ENCODE measurements around the gene RPL13. TPM values are rescaled to one million over a fixed set of nuclear protein-coding genes. Genes with fewer than 3 reads are reported as not detected.
A peak's percentile ranks its signal among the peaks of the same experiment; 100 is the strongest.

Gene RPL13
- polyA plus RNA-seq, 3 donors: 1,251 to 2,437 (median 1,329) TPM

DNA sequence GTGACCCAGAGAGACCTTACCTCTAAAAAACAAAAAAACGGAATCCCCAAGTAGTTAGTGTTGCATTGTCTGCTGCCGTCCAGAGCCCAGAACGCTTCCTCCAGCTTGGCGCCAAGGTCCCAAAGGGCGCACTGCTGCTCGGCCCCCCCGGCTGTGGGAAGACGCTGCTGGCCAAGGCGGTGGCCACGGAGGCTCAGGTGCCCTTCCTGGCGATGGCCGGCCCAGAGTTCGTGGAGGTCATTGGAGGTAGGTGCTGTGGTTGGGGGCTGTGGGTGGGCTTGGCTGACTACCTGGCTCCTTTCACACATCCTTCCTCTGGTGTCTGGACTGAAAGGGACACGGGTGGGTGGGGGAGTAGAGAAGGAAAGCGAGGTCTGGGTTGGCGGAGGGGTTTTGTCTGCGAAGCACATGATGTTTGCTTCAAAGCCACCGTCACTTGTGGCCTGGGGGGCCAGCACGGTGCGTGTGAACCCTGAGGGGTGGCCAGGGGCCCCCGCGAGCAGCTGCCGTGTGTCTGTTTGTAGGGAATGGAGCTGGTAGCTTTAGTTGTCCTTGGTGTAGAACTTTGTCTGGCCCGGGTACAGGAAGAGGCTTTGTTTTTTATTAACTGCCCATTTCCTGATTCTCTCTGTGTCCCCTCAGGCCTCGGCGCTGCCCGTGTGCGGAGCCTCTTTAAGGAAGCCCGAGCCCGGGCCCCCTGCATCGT is 28.5 kb upstream of the RPL13 start:
- no peaks in the 10 kb centered on the region for H3K79me2 ChIP-seq (ENCODE audit: insufficient read depth, low read length)
- WGBS (ENCODE audit: insufficient coverage): 96% methylated on average over 26 of the region's 31 CpGs
- no peak for DNase-seq
- H3K9me3 Mint-ChIP-seq: no peaks in the 10 kb centered on the region
- H3K36me3 ChIP-seq (replicated peaks in 1 of 2; ENCODE audit: control insufficient read depth in 1 of 2, insufficient read depth in 2 of 2, low read length in 2 of 2): peaks cover 54 to 80% of the 10 kb centered on the region in 2 donors
- no peak overlapping the region for H3K4me2 ChIP-seq (replicated peaks; ENCODE audit: extremely low read depth, low read length, poor library complexity, severe bottlenecking)
- H3K9me3 ChIP-seq (replicated peaks in 1 of 2; ENCODE audit: control insufficient read depth in 1 of 2, insufficient read depth in 1 of 2, low read length in 2 of 2): no peaks in the 10 kb centered on the region
- H3K4me1 ChIP-seq (ENCODE audit: control insufficient read depth in 1 of 2, insufficient read depth in 2 of 2, low read length in 2 of 2): peaks cover 23 to 27% of the 10 kb centered on the region in 2 donors
- peaks cover 23% of the 10 kb centered on the region for H3K4me1 Mint-ChIP-seq
- no peak overlapping the region for H3K4me3 Mint-ChIP-seq
- no peak overlapping the region for H3K4me3 ChIP-seq (replicated peaks in 1 of 3; ENCODE audit: low read depth in 2 of 3, low read length in 3 of 3)
- H3K27me3 Mint-ChIP-seq (ENCODE audit: low read depth in 3 of 3): peaks cover 0 to 1% (median 0%) of the 10 kb centered on the region in 3 donors
- no peaks in the 10 kb centered on the region for H3K27me3 ChIP-seq (ENCODE audit: control insufficient read depth in 2 of 2, insufficient read depth in 2 of 2, low read length in 2 of 2)
- peaks cover 14% of the 10 kb centered on the region for H4K20me1 ChIP-seq (ENCODE audit: insufficient read depth, low read length)
- H3K36me3 Mint-ChIP-seq: peaks cover 56 to 85% of the 10 kb centered on the region in 2 donors
- H3K9ac ChIP-seq (ENCODE audit: insufficient read depth, low read length, poor library complexity, severe bottlenecking): no peak overlapping the region
- H2AFZ ChIP-seq (ENCODE audit: insufficient read depth, low read depth, low read length, poor library complexity, severe bottlenecking): no peak overlapping the region
- no peak overlapping the region for H3K27ac ChIP-seq (ENCODE audit: low read depth in 1 of 2, low read length in 2 of 2)
- peak overlapping the region in 3 of 7 donors; percentile 42 to 70 (median 51) for H3K27ac Mint-ChIP-seq
- intact Hi-C loops (cut with micrococcal nuclease): no loop called here
- TF ChIP-seq, protein P1, sequence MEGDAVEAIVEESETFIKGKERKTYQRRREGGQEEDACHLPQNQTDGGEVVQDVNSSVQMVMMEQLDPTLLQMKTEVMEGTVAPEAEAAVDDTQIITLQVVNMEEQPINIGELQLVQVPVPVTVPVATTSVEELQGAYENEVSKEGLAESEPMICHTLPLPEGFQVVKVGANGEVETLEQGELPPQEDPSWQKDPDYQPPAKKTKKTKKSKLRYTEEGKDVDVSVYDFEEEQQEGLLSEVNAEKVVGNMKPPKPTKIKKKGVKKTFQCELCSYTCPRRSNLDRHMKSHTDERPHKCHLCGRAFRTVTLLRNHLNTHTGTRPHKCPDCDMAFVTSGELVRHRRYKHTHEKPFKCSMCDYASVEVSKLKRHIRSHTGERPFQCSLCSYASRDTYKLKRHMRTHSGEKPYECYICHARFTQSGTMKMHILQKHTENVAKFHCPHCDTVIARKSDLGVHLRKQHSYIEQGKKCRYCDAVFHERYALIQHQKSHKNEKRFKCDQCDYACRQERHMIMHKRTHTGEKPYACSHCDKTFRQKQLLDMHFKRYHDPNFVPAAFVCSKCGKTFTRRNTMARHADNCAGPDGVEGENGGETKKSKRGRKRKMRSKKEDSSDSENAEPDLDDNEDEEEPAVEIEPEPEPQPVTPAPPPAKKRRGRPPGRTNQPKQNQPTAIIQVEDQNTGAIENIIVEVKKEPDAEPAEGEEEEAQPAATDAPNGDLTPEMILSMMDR (IDR thresholded peaks at IDR 0.05): no peak

DNA sequence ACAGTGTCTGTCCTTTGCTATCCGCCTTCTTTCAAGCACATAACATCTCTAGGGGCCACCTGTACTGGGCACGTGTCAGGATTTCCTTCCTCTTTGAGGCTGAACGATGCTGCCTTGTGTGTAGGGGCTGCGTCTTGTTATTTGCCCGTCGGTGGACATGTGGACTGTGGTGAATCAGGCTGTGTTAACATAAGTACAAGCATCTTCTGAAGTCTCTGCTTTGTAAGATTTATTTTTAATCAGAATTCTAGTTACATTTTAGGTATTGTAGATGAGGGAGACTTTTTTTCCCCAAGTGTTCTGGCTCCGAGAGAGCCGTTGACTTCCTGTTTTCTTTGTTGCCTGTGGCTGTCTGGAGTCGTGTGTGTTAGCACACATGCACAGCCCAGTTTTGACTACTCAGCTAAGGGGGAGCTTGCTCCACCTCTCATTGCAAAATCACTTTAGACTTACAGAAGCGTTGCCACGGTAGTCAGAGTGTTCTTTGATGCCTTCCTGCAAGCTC is 26.2 kb upstream of the RPL13 start:
- Histone ChIP-seq H3K4me3 (replicated peaks in 1 of 3; ENCODE audit: low read depth in 2 of 3, low read length in 3 of 3) (peak overlapping the region in 2 of 3 experiments; percentile 17 to 61), H2AFZ (ENCODE audit: insufficient read depth, low read depth, low read length, poor library complexity, severe bottlenecking) (peak overlapping the region; percentile 72), H3K27me3 (ENCODE audit: control insufficient read depth in 2 of 2, insufficient read depth in 2 of 2, low read length in 2 of 2) (no peaks in the 10 kb centered on the region), H3K9ac (ENCODE audit: insufficient read depth, low read length, poor library complexity, severe bottlenecking) (no peak overlapping the region), H3K4me2 (replicated peaks; ENCODE audit: extremely low read depth, low read length, poor library complexity, severe bottlenecking) (peak overlapping the region; percentile 75), H3K36me3 (replicated peaks in 1 of 2; ENCODE audit: control insufficient read depth in 1 of 2, insufficient read depth in 2 of 2, low read length in 2 of 2) (peaks cover 54 to 72% of the 10 kb centered on the region in 2 donors), H4K20me1 (ENCODE audit: insufficient read depth, low read length) (peaks cover 16% of the 10 kb centered on the region), H3K4me1 (ENCODE audit: control insufficient read depth in 1 of 2, insufficient read depth in 2 of 2, low read length in 2 of 2) (peaks cover 23 to 27% of the 10 kb centered on the region in 2 donors), H3K79me2 (ENCODE audit: insufficient read depth, low read length) (no peaks in the 10 kb centered on the region), H3K9me3 (replicated peaks in 1 of 2; ENCODE audit: control insufficient read depth in 1 of 2, insufficient read depth in 1 of 2, low read length in 2 of 2) (no peaks in the 10 kb centered on the region), H3K27ac (ENCODE audit: low read depth in 1 of 2, low read length in 2 of 2) (peak overlapping the region; percentile 80 to 83)
- 0% methylated on average over 6 of the region's 11 CpGs for WGBS (ENCODE audit: insufficient coverage)
- peaks cover 23% of the 10 kb centered on the region for H3K4me1 Mint-ChIP-seq
- H3K36me3 Mint-ChIP-seq: peaks cover 53 to 84% of the 10 kb centered on the region in 2 donors
- intact Hi-C loops (cut with micrococcal nuclease): no loop called here
- H3K27ac Mint-ChIP-seq: peak overlapping the region; percentile 93 to 98 (median 96)
- TF ChIP-seq, protein P1 (IDR thresholded peaks at IDR 0.05): no peak
- H3K4me3 Mint-ChIP-seq: peak overlapping the region; percentile 64 to 87
- peaks cover 0 to 2% (median 0%) of the 10 kb centered on the region in 7 donors for H3K9me3 Mint-ChIP-seq
- H3K27me3 Mint-ChIP-seq (ENCODE audit: low read depth in 3 of 3): peaks cover 0 to 1% (median 0%) of the 10 kb centered on the region in 3 donors
- DNase-seq: peak; percentile 91 to 98 (median 94)
